Vagina (tissue), 2 donors: ENCODE results near the gene FGGY. TPM values are rescaled to one million over a fixed set of nuclear protein-coding genes. Genes with fewer than 3 reads are reported as not detected.

ENCODE experiments used
- DNase-seq, 2 donors: peaks; one replicate each; pipeline ENCODE4 v3.0.0-alpha.2; 2017; ENCODE audit errors: extremely low spot score in 2 of 2
- H3K27ac ChIP-seq: fragments of 200-600 bp; sonication (generic); one replicate; pipeline ENCODE4 v1.5.1; 2019
- H3K27me3 ChIP-seq: fragments of 200-600 bp; sonication (generic); one replicate; pipeline ENCODE4 v1.5.1; 2019
- H3K36me3 ChIP-seq, 2 donors: fragments of 200-600 bp; sonication (generic); one replicate each; pipeline ENCODE4 v1.5.1; 2017 to 2019
- H3K4me1 ChIP-seq: fragments of 200-600 bp; sonication (generic); one replicate; pipeline ENCODE4 v1.5.1; 2019
- H3K4me3 ChIP-seq, 2 donors: fragments of 200-600 bp; sonication (generic); 1 replicate in 1 of 2; 2 replicates in 1 of 2; pipeline ENCODE4 v1.5.1; 2016 to 2019
- H3K9me3 ChIP-seq: fragments of 200-600 bp; sonication (generic); one replicate; pipeline ENCODE4 v1.5.1; 2019
- CTCF ChIP-seq, 3 experiments: fragments of 450-650 bp in 2 of 3; fragments of 200-600 bp in 1 of 3; sonication (generic) in 1 of 3; IDR thresholded peaks; one replicate each; pipeline ENCODE4 v1.5.1; 2017 to 2019; ENCODE audit warnings: antibody characterized with exemption in 3 of 3, mild to moderate bottlenecking in 2 of 3, moderate library complexity in 2 of 3
- POLR2A ChIP-seq, 2 donors: fragments of 450-650 bp; IDR thresholded peaks; one replicate each; pipeline ENCODE4 v1.6.1; 2017; ENCODE audit warnings: antibody characterized with exemption in 2 of 2, mild to moderate bottlenecking in 2 of 2, moderate library complexity in 2 of 2
- POLR2AphosphoS5 ChIP-seq, 2 donors: sonication (generic); formaldehyde crosslinking; IDR thresholded peaks; one replicate each; pipeline ENCODE4 v1.9.0; 2017; ENCODE audit warnings: antibody characterized with exemption in 2 of 2, mild to moderate bottlenecking in 2 of 2, low read depth in 1 of 2; ENCODE audit not compliant: insufficient read depth in 1 of 2
- intact Hi-C: fragments of 100-400 bp; cut with DNase I; formaldehyde crosslinking; loops from one replicate; pipeline ENCODE4 v1.15.1; 2023
- total RNA-seq: library from RNA; depleted of rRNA; stranded (reverse); fragments of >200 nt; gene quantifications from one replicate; pipeline ENCODE4 v1.2.3, GENCODE V29; 2016

Gene FGGY
- total RNA-seq, 1 donor from 2014 or later: 11.8 TPM

- H3K27ac ChIP-seq: no peak overlapping the region
- H3K4me3 ChIP-seq: no peak overlapping the region
- H3K4me1 ChIP-seq: no peaks in the 10 kb centered on the region
- H3K36me3 ChIP-seq: no peaks in the 10 kb centered on the region
- H3K27me3 ChIP-seq: no peaks in the 10 kb centered on the region
- DNase-seq: no peak
- intact Hi-C loops: no loop called here
- TF ChIP-seq POLR2AphosphoS5 (IDR thresholded peaks at IDR 0.05; ENCODE audit: insufficient read depth in 1 of 2, low read depth in 1 of 2): no peak
- no peak for TF ChIP-seq CTCF (IDR thresholded peaks at IDR 0.05)
- no peak for TF ChIP-seq POLR2A (IDR thresholded peaks at IDR 0.05)
- no peaks in the 10 kb centered on the region for H3K9me3 ChIP-seq
Measured at GRCh38 chr1:59473831-59474230, 176.9 kb downstream of the FGGY start.

GRCh38 chr1:59474496-59474895 is 177.6 kb downstream of the FGGY start:
- no peak for DNase-seq
- no peaks in the 10 kb centered on the region for H3K9me3 ChIP-seq
- intact Hi-C loops: no loop called here

GRCh38 chr1:59475737-59476136 is 178.8 kb downstream of the FGGY start:
- Histone ChIP-seq H3K9me3 (no peaks in the 10 kb centered on the region), H3K36me3 (no peaks in the 10 kb centered on the region), H3K4me1 (no peaks in the 10 kb centered on the region), H3K27me3 (no peaks in the 10 kb centered on the region), H3K4me3 (no peak overlapping the region), H3K27ac (no peak overlapping the region)
- intact Hi-C loops: no loop called here
- no peak for DNase-seq
- TF ChIP-seq POLR2AphosphoS5 (IDR thresholded peaks at IDR 0.05; ENCODE audit: insufficient read depth in 1 of 2, low read depth in 1 of 2): no peak
- no peak for TF ChIP-seq CTCF (IDR thresholded peaks at IDR 0.05)
- TF ChIP-seq POLR2A (IDR thresholded peaks at IDR 0.05): no peak

More at GRCh38 chr1:59474496-59474895, 177.6 kb downstream of the FGGY start:
- no peaks in the 10 kb centered on the region for H3K27me3 ChIP-seq
- H3K36me3 ChIP-seq: no peaks in the 10 kb centered on the region
- TF ChIP-seq POLR2A (IDR thresholded peaks at IDR 0.05) (no peak), CTCF (IDR thresholded peaks at IDR 0.05) (no peak), POLR2AphosphoS5 (IDR thresholded peaks at IDR 0.05; ENCODE audit: insufficient read depth in 1 of 2, low read depth in 1 of 2) (no peak)
- H3K4me1 ChIP-seq: no peaks in the 10 kb centered on the region
- H3K4me3 ChIP-seq: no peak overlapping the region
- no peak overlapping the region for H3K27ac ChIP-seq

- Histone ChIP-seq H3K36me3 (no peaks in the 10 kb centered on the region), H3K9me3 (no peaks in the 10 kb centered on the region), H3K27me3 (no peaks in the 10 kb centered on the region), H3K4me1 (no peaks in the 10 kb centered on the region), H3K4me3 (no peak overlapping the region), H3K27ac (no peak overlapping the region)
- DNase-seq: no peak
- intact Hi-C loops: no loop called here
- TF ChIP-seq CTCF (IDR thresholded peaks at IDR 0.05) (no peak), POLR2AphosphoS5 (IDR thresholded peaks at IDR 0.05; ENCODE audit: insufficient read depth in 1 of 2, low read depth in 1 of 2) (no peak), POLR2A (IDR thresholded peaks at IDR 0.05) (no peak)
Measured at GRCh38 chr1:59477286-59477685, 180.4 kb downstream of the FGGY start.

- Histone ChIP-seq H3K9me3 (no peaks in the 10 kb centered on the region), H3K4me3 (no peak overlapping the region), H3K27ac (no peak overlapping the region), H3K36me3 (no peaks in the 10 kb centered on the region), H3K4me1 (no peaks in the 10 kb centered on the region), H3K27me3 (no peaks in the 10 kb centered on the region)
- no peak for TF ChIP-seq POLR2AphosphoS5 (IDR thresholded peaks at IDR 0.05; ENCODE audit: insufficient read depth in 1 of 2, low read depth in 1 of 2)
- no peak for TF ChIP-seq POLR2A (IDR thresholded peaks at IDR 0.05)
- TF ChIP-seq CTCF (IDR thresholded peaks at IDR 0.05): no peak
- no peak for DNase-seq
- intact Hi-C loops: loop anchor here (2.0 kb wide), 1 partner anchor 15 kb away; no protein-coding TSS in a partner anchor
Measured at GRCh38 chr1:59477867-59478266, 181.0 kb downstream of the FGGY start.
